T-cell (primary cell): ENCODE measurements around the gene DSP. TPM values are rescaled to one million over a fixed set of nuclear protein-coding genes. Genes with fewer than 3 reads are reported as not detected.

Experiments used
- ATAC-seq, 4 experiments: fragments of 200-7000 bp in 3 of 4; fragments of 150-1000 bp in 1 of 4; cut with Tn5 transposase; replicated peaks in 1 of 4; 1 replicate in 3 of 4; 2 replicates in 1 of 4; pipeline ENCODE4 v1.10.0; 2021; ENCODE audit warnings: moderate library complexity in 3 of 4, mild to moderate bottlenecking in 2 of 4, moderate number of reproducible peaks in 1 of 4
- CTCF ChIA-PET, 2 donors: fragments of 300-600 bp; sonication (Branson Sonifier 250); formaldehyde crosslinking; loops; one replicate each; lab custom pipeline; 2022; ENCODE audit warnings: antibody characterized with exemption in 2 of 2; lab: Charles Lee
- POLR2A ChIA-PET, 2 donors: fragments of 300-600 bp; sonication (Branson Sonifier 250); formaldehyde crosslinking; loops; one replicate each; lab custom pipeline; 2022; ENCODE audit warnings: antibody characterized with exemption in 2 of 2; lab: Charles Lee
- DNase-seq, 35 experiments: peaks; one replicate each; pipeline versions ENCODE4 v3.0.0 to v3.0.0-alpha.2; 2013 to 2023
- H3K27ac ChIP-seq: one replicate; pipeline ENCODE4 v1.5.1; 2013; ENCODE audit warnings: low read length
- H3K27me3 ChIP-seq, 2 experiments: replicated peaks in 1 of 2; 1 replicate in 1 of 2; 2 replicates in 1 of 2; pipeline versions ENCODE4 v1.6.1 to v1.7.0; 2013; ENCODE audit warnings: low read length in 1 of 2, mixed read lengths in 1 of 2; ENCODE audit not compliant: control insufficient read depth in 2 of 2, insufficient read depth in 2 of 2; ENCODE audit errors: extremely low read depth in 1 of 2
- H3K36me3 ChIP-seq, 2 donors: 1 replicate in 1 of 2; 2 replicates in 1 of 2; pipeline versions ENCODE4 v1.6.1 to v1.7.0; 2013; ENCODE audit warnings: low read length in 1 of 2; ENCODE audit not compliant: control insufficient read depth in 2 of 2, insufficient read depth in 1 of 2; ENCODE audit errors: extremely low read depth in 1 of 2
- H3K4me1 ChIP-seq, 2 experiments: 1 replicate in 1 of 2; 2 replicates in 1 of 2; pipeline versions ENCODE4 v1.6.1 to v1.7.0; 2013; ENCODE audit warnings: low read length in 2 of 2, mixed read lengths in 1 of 2; ENCODE audit not compliant: insufficient read depth in 2 of 2, control insufficient read depth in 1 of 2; ENCODE audit errors: extremely low read depth in 1 of 2
- H3K4me3 ChIP-seq, 2 donors: 1 replicate in 1 of 2; 2 replicates in 1 of 2; pipeline versions ENCODE4 v1.5.1 to v1.7.0; 2013; ENCODE audit warnings: mild to moderate bottlenecking in 2 of 2, low read length in 1 of 2, moderate library complexity in 1 of 2; ENCODE audit not compliant: control insufficient read depth in 1 of 2; ENCODE audit errors: extremely low read depth in 1 of 2
- H3K9me3 ChIP-seq: 2 replicates; pipeline ENCODE4 v1.7.0; 2013
- H3K27ac Mint-ChIP-seq, 2 donors: one replicate each; pipeline ENCODE4 v1.8.0; 2020 to 2021; ENCODE audit warnings: mild to moderate bottlenecking in 2 of 2, mixed read lengths in 2 of 2
- H3K27me3 Mint-ChIP-seq, 2 donors: one replicate each; pipeline ENCODE4 v1.8.0; 2021 to 2022; ENCODE audit warnings: mixed read lengths in 2 of 2
- H3K36me3 Mint-ChIP-seq: one replicate; pipeline ENCODE4 v1.8.0; 2021; ENCODE audit warnings: mixed read lengths
- H3K4me1 Mint-ChIP-seq, 3 donors: one replicate each; pipeline ENCODE4 v1.8.0; 2020 to 2022; ENCODE audit warnings: mixed read lengths in 3 of 3, mild to moderate bottlenecking in 1 of 3
- H3K4me3 Mint-ChIP-seq, 3 donors: one replicate each; pipeline ENCODE4 v1.8.0; 2020 to 2022; ENCODE audit warnings: mild to moderate bottlenecking in 3 of 3, mixed read lengths in 3 of 3, moderate library complexity in 3 of 3
- H3K9me3 Mint-ChIP-seq, 3 donors: one replicate each; pipeline ENCODE4 v1.8.0; 2020 to 2022; ENCODE audit warnings: mixed read lengths in 3 of 3
- WGBS: methylation state at CpG from one replicate; pipeline ENCODE4 v1.1.5; 2013; ENCODE audit warnings: missing lambda C conversion rate; ENCODE audit not compliant: insufficient coverage; 5-methylcytosine and 5-hydroxymethylcytosine counted together
- total RNA-seq, 35 experiments: library from RNA in 6 of 35; stranded (reverse) in 6 of 35; fragments of 120-200 nt in 1 of 35; gene quantifications; one replicate each; pipeline versions ENCODE4 v1.2.1 to v1.2.4 and lab custom pipeline; 2013 to 2026

Gene DSP
- total RNA-seq, 5 donors from 2014 or later (not counting 1 experiment from before 2014, with no cell fraction given) = 0.12 to 1.0 (median 0.80) TPM; not detected in 1

DNA sequence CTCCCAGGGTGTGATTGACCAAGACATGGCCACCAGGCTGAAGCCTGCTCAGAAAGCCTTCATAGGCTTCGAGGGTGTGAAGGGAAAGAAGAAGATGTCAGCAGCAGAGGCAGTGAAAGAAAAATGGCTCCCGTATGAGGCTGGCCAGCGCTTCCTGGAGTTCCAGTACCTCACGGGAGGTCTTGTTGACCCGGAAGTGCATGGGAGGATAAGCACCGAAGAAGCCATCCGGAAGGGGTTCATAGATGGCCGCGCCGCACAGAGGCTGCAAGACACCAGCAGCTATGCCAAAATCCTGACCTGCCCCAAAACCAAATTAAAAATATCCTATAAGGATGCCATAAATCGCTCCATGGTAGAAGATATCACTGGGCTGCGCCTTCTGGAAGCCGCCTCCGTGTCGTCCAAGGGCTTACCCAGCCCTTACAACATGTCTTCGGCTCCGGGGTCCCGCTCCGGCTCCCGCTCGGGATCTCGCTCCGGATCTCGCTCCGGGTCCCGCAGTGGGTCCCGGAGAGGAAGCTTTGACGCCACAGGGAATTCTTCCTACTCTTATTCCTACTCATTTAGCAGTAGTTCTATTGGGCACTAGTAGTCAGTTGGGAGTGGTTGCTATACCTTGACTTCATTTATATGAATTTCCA lies 43.9 kb downstream of the DSP start:
- ATAC-seq (no peak), DNase-seq (no peak)
- H3K4me1 ChIP-seq = peaks cover under 1 to 4% of the 10 kb centered on the region in 2 experiments
- H3K27ac ChIP-seq = no peak overlapping the region
- H3K27me3 ChIP-seq = peaks cover 0 to 11% of the 10 kb centered on the region in 2 experiments
- POLR2A ChIA-PET = no interaction called here
- Mint-ChIP-seq H3K9me3 (no peaks in the 10 kb centered on the region), H3K27ac (no peak overlapping the region), H3K27me3 (peaks cover 0 to 17% of the 10 kb centered on the region in 2 donors), H3K36me3 (no peaks in the 10 kb centered on the region), H3K4me3 (no peak overlapping the region), H3K4me1 (peaks cover 19 to 20% (median 19%) of the 10 kb centered on the region in 3 donors)
- no peaks in the 10 kb centered on the region for H3K9me3 ChIP-seq
- no peak overlapping the region for H3K4me3 ChIP-seq
- no peaks in the 10 kb centered on the region for H3K36me3 ChIP-seq
- WGBS = 94% methylated on average over 15 of the region's 28 CpGs
- CTCF ChIA-PET = no interaction called here

DNA sequence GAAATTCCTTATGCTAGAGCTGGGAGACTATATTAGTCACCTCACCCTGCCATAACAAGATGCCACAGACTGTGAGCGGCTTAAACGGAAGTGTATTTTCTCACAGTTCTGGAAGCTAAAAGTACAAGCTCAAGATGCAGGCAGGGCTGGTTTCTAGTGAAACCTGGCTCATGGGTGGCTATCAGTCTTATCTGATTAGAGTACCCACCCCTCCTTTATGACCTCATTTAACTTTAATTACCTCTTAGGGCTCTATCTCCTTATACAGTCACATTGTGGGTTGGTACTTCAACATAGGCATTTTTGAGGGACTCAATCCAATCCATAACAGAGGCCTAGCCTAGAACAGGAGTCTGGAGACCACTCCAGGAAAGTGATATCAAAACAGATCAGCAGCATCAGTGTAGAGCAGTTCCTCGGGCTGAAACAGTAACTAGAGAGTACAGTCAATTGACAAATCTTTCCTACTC lies 46.2 kb downstream of the DSP start:
- ChIA-PET CTCF (interaction anchor here in 1 of 2 donors (0.7 kb wide), 1 partner anchor 10 kb away, joined by 6 read pairs; no protein-coding TSS in a partner anchor), POLR2A (no interaction called here)
- no peaks in the 10 kb centered on the region for H3K9me3 Mint-ChIP-seq
- no peak for ATAC-seq
- WGBS = 100% methylated on average over 2 of the region's 3 CpGs
- no peaks in the 10 kb centered on the region for H3K36me3 Mint-ChIP-seq
- H3K4me1 Mint-ChIP-seq = peaks cover 39 to 41% (median 40%) of the 10 kb centered on the region in 3 donors
- no peak overlapping the region for H3K27ac Mint-ChIP-seq
- H3K27me3 Mint-ChIP-seq = peaks cover 0 to 14% of the 10 kb centered on the region in 2 donors
- peak overlapping the region in 1 of 3 donors; percentile 18 for H3K4me3 Mint-ChIP-seq
- Histone ChIP-seq H3K27ac (no peak overlapping the region), H3K4me3 (no peak overlapping the region), H3K4me1 (peaks cover 8 to 11% of the 10 kb centered on the region in 2 experiments), H3K36me3 (no peaks in the 10 kb centered on the region), H3K9me3 (no peaks in the 10 kb centered on the region), H3K27me3 (peaks cover 0 to 6% of the 10 kb centered on the region in 2 experiments)
- DNase-seq = no peak

DNA sequence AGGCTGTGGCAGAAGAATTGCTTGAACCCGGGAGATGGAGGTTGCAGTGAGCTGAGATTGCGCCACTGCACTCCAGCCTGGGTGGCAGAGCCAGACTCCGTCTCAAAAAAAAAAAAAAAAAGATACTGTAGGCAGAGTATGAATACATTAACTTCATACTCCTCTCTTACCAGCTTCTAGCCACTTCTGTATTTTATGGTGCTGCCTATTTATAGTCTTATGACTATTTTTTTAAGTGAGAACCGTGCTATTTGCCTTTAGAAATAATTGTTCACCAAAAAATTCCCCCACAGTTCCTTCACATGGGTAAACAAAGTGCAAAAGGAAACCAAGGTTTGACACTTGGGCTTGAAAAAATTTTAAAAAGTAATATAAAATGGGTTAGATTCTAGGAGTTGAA lies 47.0 kb downstream of the DSP start:
- no peak overlapping the region for H3K27ac ChIP-seq
- DNase-seq = no peak
- no peak overlapping the region for H3K4me3 ChIP-seq
- WGBS = no CpG with 5 or more reads among the region's 4 CpGs
- H3K9me3 Mint-ChIP-seq = no peaks in the 10 kb centered on the region
- H3K27me3 ChIP-seq = peaks cover 0 to 6% of the 10 kb centered on the region in 2 experiments
- peaks cover 4% of the 10 kb centered on the region for H3K36me3 Mint-ChIP-seq
- H3K27me3 Mint-ChIP-seq = peaks cover 0 to 13% of the 10 kb centered on the region in 2 donors
- peaks cover 47 to 50% (median 47%) of the 10 kb centered on the region in 3 donors for H3K4me1 Mint-ChIP-seq
- ChIA-PET POLR2A (no interaction called here), CTCF (interaction anchor here in 1 of 2 donors (0.7 kb wide), 1 partner anchor 11 kb away, joined by 6 read pairs; no protein-coding TSS in a partner anchor)
- H3K36me3 ChIP-seq = no peaks in the 10 kb centered on the region
- H3K27ac Mint-ChIP-seq = no peak overlapping the region
- H3K4me1 ChIP-seq = peaks cover 8 to 11% of the 10 kb centered on the region in 2 experiments
- H3K9me3 ChIP-seq = no peaks in the 10 kb centered on the region
- no peak for ATAC-seq
- no peak overlapping the region for H3K4me3 Mint-ChIP-seq

DNA sequence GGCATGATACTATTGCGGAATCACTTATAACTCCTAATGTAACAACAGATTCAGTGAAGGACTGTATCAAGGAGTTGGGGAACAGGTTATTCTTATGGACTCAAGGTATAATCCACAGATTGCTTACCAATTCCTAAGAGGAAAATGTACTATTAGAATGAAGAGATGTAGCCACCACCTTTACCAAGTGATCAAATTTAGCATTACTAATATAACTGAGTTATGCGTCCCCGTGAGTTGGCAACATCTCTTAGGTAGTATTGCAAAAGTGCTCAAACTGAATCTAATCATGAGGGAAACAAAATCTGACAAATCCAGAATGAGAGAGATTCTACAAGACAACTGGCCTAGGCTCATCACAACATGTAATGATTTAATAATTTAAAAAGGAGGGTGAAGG lies 47.8 kb downstream of the DSP start:
- Histone ChIP-seq H3K27me3 (peaks cover 0 to 6% of the 10 kb centered on the region in 2 experiments), H3K9me3 (no peaks in the 10 kb centered on the region), H3K27ac (no peak overlapping the region), H3K4me3 (no peak overlapping the region), H3K36me3 (peaks cover 0 to 1% of the 10 kb centered on the region in 2 donors), H3K4me1 (peaks cover 8 to 11% of the 10 kb centered on the region in 2 experiments)
- Mint-ChIP-seq H3K27ac (peak overlapping the region; percentile 94 to 98), H3K4me1 (peaks cover 47 to 50% (median 47%) of the 10 kb centered on the region in 3 donors), H3K9me3 (no peaks in the 10 kb centered on the region), H3K36me3 (peaks cover 4% of the 10 kb centered on the region), H3K27me3 (peaks cover 0 to 10% of the 10 kb centered on the region in 2 donors), H3K4me3 (peak overlapping the region; percentile 98 to 100 (median 99))
- ChIA-PET POLR2A (interaction anchor here (0.6 to 1.5 kb wide), 3 partner anchors 9 to 200 kb away, joined by 4 to 5 read pairs (median 4); no protein-coding TSS in a partner anchor), CTCF (interaction anchor here (0.5 to 0.7 kb wide), 4 partner anchors 26 to 1720 kb away, joined by 3 to 5 read pairs (median 3); partner anchors contain the start of gene EEF1E1 (in 1 of the 2))
- ATAC-seq = no peak
- WGBS = no CpG with 5 or more reads among the region's 3 CpGs
- DNase-seq = no peak

DNA sequence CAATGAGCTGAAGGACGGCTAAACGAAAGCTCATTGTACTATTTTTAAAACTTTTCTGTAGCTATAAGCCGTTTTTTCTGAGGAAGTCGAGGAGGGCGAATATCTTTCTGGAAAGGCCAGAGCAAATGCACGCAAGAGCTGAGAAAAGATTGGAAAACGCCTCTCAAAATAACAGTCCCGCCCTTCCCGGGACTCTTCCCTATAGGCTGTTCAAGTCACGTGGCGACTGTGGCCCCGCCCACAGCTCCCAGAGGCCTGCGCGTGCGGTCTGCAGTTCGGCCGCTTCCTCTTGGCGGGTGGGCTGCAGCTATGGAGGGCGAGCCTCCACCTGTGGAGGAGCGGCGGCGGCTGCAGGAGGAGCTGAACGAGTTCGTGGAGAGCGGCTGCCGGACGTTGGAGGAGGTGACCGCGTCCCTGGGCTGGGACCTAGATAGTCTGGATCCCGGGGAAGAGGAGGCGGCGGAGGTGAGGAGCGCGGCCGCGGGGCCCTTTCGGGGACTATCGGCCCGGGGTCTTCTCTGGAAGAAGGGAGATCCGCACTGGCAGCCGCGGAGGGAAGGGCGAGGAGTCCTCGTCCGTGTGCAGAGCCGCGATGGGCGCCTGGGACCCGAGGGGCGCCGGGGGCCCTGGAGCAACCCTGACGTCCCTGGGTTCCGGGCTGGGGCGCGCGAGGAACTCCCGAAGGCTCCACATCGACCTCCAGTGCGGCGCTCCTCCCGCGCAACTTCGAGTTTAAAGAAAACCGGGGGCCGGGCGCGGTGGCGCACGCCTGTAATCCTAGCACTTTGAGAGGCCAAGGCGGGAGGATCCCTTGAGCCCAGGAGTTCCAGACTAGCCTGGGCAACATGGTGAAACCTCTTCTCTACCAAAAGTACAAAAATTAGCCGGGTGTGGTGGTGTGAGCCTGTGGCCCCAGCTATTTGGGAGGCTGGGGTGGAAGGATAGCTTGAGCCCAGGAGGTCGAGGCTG lies 48.8 kb downstream of the DSP start, which contains the start of gene SNRNP48:
TSS of gene SNRNP48 (plus strand) at position 250 of the 969 bp plus-strand sequence. CDS start at position 310, 60 bp downstream.
- peak within 1 kb of the TSS; percentile 94 to 98 for H3K27ac Mint-ChIP-seq
- Histone ChIP-seq H3K27ac (peak within 1 kb of the TSS; percentile 43), H3K4me3 (peak within 1 kb of the TSS; percentile 88 to 89), H3K36me3 (peaks cover 0 to 11% of the 10 kb centered on the region in 2 donors), H3K27me3 (peaks cover 0 to under 1% of the 10 kb centered on the region in 2 experiments), H3K9me3 (no peaks in the 10 kb centered on the region), H3K4me1 (peaks cover 8 to 11% of the 10 kb centered on the region in 2 experiments)
- peak within 1 kb of the TSS; percentile 98 to 100 (median 99) for H3K4me3 Mint-ChIP-seq
- ChIA-PET CTCF (interaction anchor here (0.5 to 0.9 kb wide), 7 partner anchors 12 to 1721 kb away, joined by 3 to 6 read pairs (median 4); partner anchors contain the start of genes CAGE1 (in 1 of the 2), EEF1E1 (in 1 of the 2) and RIOK1 (in 1 of the 2)), POLR2A (interaction anchor here (0.6 to 1.5 kb wide), 4 partner anchors 10 to 201 kb away, joined by 3 to 5 read pairs (median 4); no protein-coding TSS in a partner anchor)
- under 1% methylated on average over 65 of the region's 72 CpGs for whole genome bisulfite sequencing
- peaks cover 8% of the 10 kb centered on the region for H3K36me3 Mint-ChIP-seq
- no peaks in the 10 kb centered on the region for H3K9me3 Mint-ChIP-seq
- H3K4me1 Mint-ChIP-seq = peaks cover 46 to 47% (median 47%) of the 10 kb centered on the region in 3 donors
- peak; percentile 99 for ATAC-seq
- H3K27me3 Mint-ChIP-seq = no peaks in the 10 kb centered on the region
- peak; percentile 72 to 94 (median 87) for DNase-seq
